Stimulated activated CD8-positive, alpha-beta memory T cell treated with anti-CD3 and anti-CD28 coated beads, Interleukin-15, amount 100 ng/mL, for 24 hours (primary cell): ENCODE data around the gene HTR3A.

Experiments
- DNase-seq: peaks from one replicate; pipeline ENCODE4 v3.0.0-alpha.2; 2020; ENCODE audit warnings: low read depth

Gene HTR3A

DNA sequence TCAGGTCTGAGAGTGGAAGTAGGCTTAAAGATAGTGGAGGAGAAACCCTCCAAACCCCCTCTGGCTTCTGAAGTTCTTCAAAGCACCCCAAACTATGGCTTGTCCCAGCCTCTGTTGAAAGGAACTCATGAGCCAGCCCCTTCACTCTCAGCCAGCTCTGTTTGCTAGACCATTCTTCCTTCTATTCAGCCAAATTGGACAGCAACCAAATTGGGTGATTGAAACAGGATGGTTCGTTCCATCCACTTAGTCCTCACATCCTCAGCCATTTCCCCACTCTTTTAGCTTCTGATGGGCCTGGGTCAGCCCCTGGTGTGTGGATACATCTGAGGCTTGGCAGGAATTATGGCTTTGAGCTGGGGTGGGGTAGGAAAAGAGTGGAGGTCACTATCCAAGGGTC, 4.5 kb downstream of the HTR3A start:
- no peak for DNase-seq

- no peak for DNase-seq
These were observed 5.9 kb downstream of the HTR3A start for GRCh38 chr11:113980785-113981184.

- no peak for DNase-seq
These were observed 7.4 kb downstream of the HTR3A start for GRCh38 chr11:113982306-113982705.

- no peak for DNase-seq
These were observed 9.9 kb downstream of the HTR3A start for GRCh38 chr11:113984781-113985180.

- no peak for DNase-seq
These were observed 11.0 kb downstream of the HTR3A start for GRCh38 chr11:113985906-113986305.

- DNase-seq = no peak
These were observed 11.6 kb downstream of the HTR3A start for GRCh38 chr11:113986351-113987140.

DNA sequence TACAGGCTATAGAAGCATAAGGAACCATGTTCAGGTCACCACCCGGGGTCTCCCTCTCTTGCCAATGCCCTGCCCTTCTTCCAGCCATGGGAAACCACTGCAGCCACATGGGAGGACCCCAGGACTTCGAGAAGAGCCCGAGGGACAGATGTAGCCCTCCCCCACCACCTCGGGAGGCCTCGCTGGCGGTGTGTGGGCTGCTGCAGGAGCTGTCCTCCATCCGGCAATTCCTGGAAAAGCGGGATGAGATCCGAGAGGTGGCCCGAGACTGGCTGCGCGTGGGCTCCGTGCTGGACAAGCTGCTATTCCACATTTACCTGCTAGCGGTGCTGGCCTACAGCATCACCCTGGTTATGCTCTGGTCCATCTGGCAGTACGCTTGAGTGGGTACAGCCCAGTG, 14.5 kb downstream of the HTR3A start:
- no peak for DNase-seq

DNA sequence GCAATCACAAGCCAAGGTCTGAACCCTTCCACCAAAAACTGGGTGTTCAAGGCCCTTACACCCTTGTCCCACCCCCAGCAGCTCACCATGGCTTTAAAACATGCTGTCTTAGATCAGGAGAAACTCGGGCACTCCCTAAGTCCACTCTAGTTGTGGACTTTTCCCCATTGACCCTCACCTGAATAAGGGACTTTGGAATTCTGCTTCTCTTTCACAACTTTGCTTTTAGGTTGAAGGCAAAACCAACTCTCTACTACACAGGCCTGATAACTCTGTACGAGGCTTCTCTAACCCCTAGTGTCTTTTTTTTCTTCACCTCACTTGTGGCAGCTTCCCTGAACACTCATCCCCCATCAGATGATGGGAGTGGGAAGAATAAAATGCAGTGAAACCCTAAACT, 15.0 kb downstream of the HTR3A start:
- DNase-seq = no peak

GRCh38 chr11:113991170-113991569, 16.3 kb downstream of the HTR3A start:
- DNase-seq = no peak

GRCh38 chr11:113991718-113992458, 17.0 kb downstream of the HTR3A start:
- no peak for DNase-seq

GRCh38 chr11:113992459-113993110, 17.7 kb downstream of the HTR3A start:
- DNase-seq = no peak

- no peak for DNase-seq
These were observed 19.4 kb downstream of the HTR3A start for GRCh38 chr11:113994077-113994954.

DNA sequence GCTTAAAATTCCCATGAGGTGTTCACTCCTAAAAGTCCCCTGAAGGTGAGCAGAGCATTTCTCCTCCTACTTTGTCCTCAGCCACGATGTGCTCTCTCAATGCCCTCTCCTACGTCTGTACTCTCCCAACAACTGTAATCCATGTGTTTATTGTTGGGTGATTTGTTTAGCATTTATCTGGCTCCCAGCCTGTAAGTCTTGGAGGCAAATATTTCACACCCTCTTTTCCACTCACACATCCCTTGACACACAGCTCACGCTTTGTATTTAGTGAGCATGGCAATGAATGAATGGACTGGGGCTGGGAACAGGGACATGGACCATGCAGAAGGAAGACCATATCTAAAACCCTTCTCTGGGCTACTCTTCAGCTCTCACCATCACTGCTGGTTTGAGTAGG, 22.6 kb downstream of the HTR3A start:
- DNase-seq = no peak

GRCh38 chr11:113998574-113998973, 23.7 kb downstream of the HTR3A start:
- no peak for DNase-seq

DNA sequence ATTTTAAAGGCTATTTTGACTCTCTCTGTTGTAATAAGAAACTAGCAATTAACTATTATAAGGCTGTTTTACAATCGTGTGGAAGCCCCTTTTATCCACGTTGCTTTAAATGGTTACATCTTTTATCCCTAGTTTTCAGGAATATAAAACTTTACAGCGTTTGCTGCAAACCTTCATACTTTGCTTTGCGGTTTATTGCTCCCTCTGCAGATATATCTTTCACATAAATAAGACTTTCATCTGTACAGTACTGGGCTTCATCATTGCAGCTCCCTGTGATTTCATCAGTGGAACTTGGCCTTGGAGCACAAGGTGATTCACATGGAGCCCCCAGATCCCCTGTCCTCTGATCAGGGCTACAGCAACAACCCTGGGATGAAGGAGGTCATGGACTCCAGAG, 25.6 kb downstream of the HTR3A start:
- DNase-seq = no peak

- no peak for DNase-seq
These were observed 26.5 kb downstream of the HTR3A start for GRCh38 chr11:114001416-114001815.

GRCh38 chr11:114008331-114008730, 33.4 kb downstream of the HTR3A start:
- no peak for DNase-seq

DNA sequence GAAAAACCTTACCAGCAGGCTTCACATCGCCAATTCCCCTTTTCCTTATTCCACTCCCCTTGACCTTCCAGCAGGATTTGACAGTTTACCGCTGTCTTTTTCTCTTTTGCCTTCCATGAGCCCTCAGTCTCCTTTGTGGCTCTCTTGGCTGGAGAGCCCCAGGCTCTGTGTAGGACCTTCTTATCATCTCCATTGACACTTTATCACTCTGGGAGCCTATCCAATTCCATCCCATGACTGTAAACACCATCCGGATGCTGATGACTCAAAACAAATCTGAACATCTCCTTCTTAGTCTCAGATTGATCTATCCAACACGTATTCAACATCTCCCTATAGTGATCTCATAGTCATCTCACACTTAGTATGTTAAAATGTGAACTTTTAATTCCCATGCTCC, 36.0 kb downstream of the HTR3A start:
- no peak for DNase-seq

DNA sequence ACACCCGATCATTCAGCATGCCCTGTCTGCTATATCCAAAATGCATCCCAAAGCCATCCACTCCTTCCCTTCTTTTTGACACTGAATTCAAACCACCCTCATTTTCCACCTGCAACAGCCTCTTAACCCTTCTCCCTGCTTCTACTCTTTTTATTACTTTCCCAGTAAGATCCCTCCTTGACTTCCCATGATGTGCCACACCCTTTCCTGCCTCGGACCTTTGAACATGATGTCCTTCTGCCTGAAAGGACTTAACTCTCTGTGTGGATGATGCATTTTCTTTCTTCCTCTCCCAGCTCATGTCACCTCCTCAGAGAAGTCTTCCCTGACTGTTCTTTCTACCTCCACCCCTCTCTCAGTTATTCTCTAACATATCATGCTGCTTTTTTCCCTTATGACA, 36.5 kb downstream of the HTR3A start:
- no peak for DNase-seq

- DNase-seq = no peak
These were observed 40.2 kb downstream of the HTR3A start for GRCh38 chr11:114015117-114015516.

DNA sequence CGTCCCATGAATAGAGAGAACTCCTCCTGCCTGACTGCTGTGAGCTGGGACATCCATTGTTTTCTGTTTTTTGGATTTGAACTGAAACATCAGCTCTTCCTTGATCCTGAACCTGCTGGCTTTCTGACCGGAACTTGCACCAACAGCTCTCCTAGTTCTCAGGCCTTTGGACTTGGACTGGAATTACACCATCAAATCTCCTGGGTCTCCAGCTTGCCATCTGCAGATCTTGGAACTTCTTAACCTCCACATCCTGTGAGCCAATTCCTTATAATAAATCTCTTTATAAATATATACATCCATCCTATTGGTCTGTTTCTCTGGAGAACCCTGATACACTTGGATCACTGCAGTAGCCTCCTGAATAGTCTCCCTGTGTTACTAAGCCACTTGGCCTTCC, 42.1 kb downstream of the HTR3A start:
- no peak for DNase-seq

DNA sequence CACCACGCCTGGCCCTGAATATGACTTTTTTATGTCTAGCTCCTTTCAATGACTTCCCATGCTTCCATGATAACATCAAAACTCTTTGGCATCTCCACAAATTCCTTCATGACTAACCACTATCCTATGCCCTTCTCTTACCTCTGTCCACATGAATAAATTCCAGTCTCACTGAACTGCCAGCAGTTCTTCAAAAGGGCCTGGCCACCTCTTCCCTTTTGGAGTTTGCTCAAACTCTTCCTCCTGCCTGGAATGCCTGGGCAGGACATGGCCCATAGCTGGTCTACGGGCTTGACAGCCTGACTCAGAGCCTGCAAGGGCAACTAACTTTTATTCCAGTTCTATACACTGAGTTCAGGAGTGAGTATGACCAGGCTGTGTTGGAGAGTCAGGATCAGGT, 42.8 kb downstream of the HTR3A start:
- no peak for DNase-seq
